B cell (primary cell): ENCODE results near the gene IPO4. TPM values are rescaled to one million over a fixed set of nuclear protein-coding genes. Genes with fewer than 3 reads are reported as not detected.

Experiments used
- ATAC-seq: fragments of 200-7000 bp; cut with Tn5 transposase; one replicate; pipeline ENCODE4 v1.10.0; 2021; ENCODE audit warnings: low read depth, mild to moderate bottlenecking, moderate number of reproducible peaks, moderate library complexity
- CTCF ChIA-PET: fragments of 350-600 bp; sonication (Branson Sonifier 250); formaldehyde crosslinking; loops from one replicate; lab custom pipeline; 2021; ENCODE audit warnings: antibody characterized with exemption, inconsistent platforms; lab: Charles Lee
- POLR2A ChIA-PET: fragments of 350-600 bp; sonication (Branson Sonifier 250); formaldehyde crosslinking; loops from one replicate; lab custom pipeline; 2021; ENCODE audit warnings: antibody characterized with exemption; lab: Charles Lee
- DNase-seq: peaks from one replicate; pipeline ENCODE4 v3.0.0; 2013
- H2AFZ ChIP-seq: 2 replicates; pipeline ENCODE4 v1.6.1; 2012; ENCODE audit warnings: mild to moderate bottlenecking, low read depth, low read length; ENCODE audit not compliant: insufficient read depth, poor library complexity, severe bottlenecking
- H3K27ac ChIP-seq, 2 donors: 1 replicate in 1 of 2; 2 replicates in 1 of 2; pipeline ENCODE4 v1.5.1; 2012 to 2013; ENCODE audit warnings: low read length in 2 of 2, mild to moderate bottlenecking in 2 of 2, moderate library complexity in 1 of 2
- H3K27me3 ChIP-seq, 4 experiments: fragments of 200-600 bp in 1 of 4; sonication (generic) in 1 of 4; replicated peaks in 1 of 4; 1 replicate in 2 of 4; 2 replicates in 2 of 4; pipeline versions ENCODE4 v1.6.1 to v1.7.0; 2013 to 2016; ENCODE audit warnings: low read length in 3 of 4, mild to moderate bottlenecking in 2 of 4, mixed read lengths in 1 of 4, moderate library complexity in 1 of 4; ENCODE audit not compliant: insufficient read depth in 4 of 4, control insufficient read depth in 3 of 4; ENCODE audit errors: control extremely low read depth in 1 of 4
- H3K36me3 ChIP-seq, 2 experiments: replicated peaks in 1 of 2; 1 replicate in 1 of 2; 2 replicates in 1 of 2; pipeline versions ENCODE4 v1.6.1 to v1.7.1; 2013; ENCODE audit warnings: low read length in 1 of 2; ENCODE audit not compliant: insufficient read depth in 2 of 2, control insufficient read depth in 1 of 2; ENCODE audit errors: control extremely low read depth in 1 of 2, extremely low read depth in 1 of 2
- H3K4me1 ChIP-seq, 2 donors: fragments of 200-600 bp in 1 of 2; sonication (generic) in 1 of 2; 1 replicate in 1 of 2; 2 replicates in 1 of 2; pipeline versions ENCODE4 v1.5.1 to v1.6.1; 2013 to 2017; ENCODE audit warnings: low read length in 2 of 2; ENCODE audit not compliant: control insufficient read depth in 2 of 2, insufficient read depth in 2 of 2
- H3K4me2 ChIP-seq: replicated peaks from 2 replicates; pipeline ENCODE3; 2012; ENCODE audit warnings: mild to moderate bottlenecking, low read depth, low read length; ENCODE audit not compliant: poor library complexity, severe bottlenecking
- H3K4me3 ChIP-seq, 5 experiments: fragments of 200-600 bp in 1 of 5; sonication (generic) in 1 of 5; 1 replicate in 3 of 5; 2 replicates in 2 of 5; pipeline versions ENCODE4 v1.5.1 to v1.7.0; 2011 to 2016; ENCODE audit warnings: low read length in 4 of 5, mild to moderate bottlenecking in 4 of 5, low read depth in 2 of 5, control low read depth in 1 of 5, moderate library complexity in 1 of 5; ENCODE audit not compliant: insufficient read depth in 1 of 5; ENCODE audit errors: control extremely low read depth in 1 of 5, extremely low read depth in 1 of 5
- H3K79me2 ChIP-seq: fragments of 200-600 bp; sonication (generic); one replicate; pipeline ENCODE4 v1.6.0; 2016; ENCODE audit warnings: low read length; ENCODE audit not compliant: control insufficient read depth, insufficient read depth
- H3K9ac ChIP-seq: fragments of 200-600 bp; sonication (generic); 2 replicates; pipeline ENCODE4 v1.6.1; 2017; ENCODE audit warnings: mild to moderate bottlenecking, low read length, moderate library complexity
- H3K9me3 ChIP-seq, 3 donors: one replicate each; pipeline versions ENCODE4 v1.6.1 to v1.7.1; 2013; ENCODE audit warnings: low read length in 2 of 3; ENCODE audit not compliant: control insufficient read depth in 2 of 3, insufficient read depth in 1 of 3; ENCODE audit errors: control extremely low read depth in 1 of 3
- H4K20me1 ChIP-seq: 2 replicates; pipeline ENCODE4 v1.6.0; 2012; ENCODE audit warnings: mild to moderate bottlenecking, low read length; ENCODE audit not compliant: insufficient read depth, control insufficient read depth, poor library complexity, severe bottlenecking
- H3K27ac Mint-ChIP-seq: one replicate; pipeline ENCODE4 v1.8.0; 2021; ENCODE audit warnings: mixed read lengths
- H3K27me3 Mint-ChIP-seq: one replicate; pipeline ENCODE4 v1.8.0; 2021; ENCODE audit warnings: mixed read lengths
- H3K4me1 Mint-ChIP-seq: one replicate; pipeline ENCODE4 v1.8.0; 2021; ENCODE audit warnings: mixed read lengths
- H3K4me3 Mint-ChIP-seq: one replicate; pipeline ENCODE4 v1.8.0; 2021; ENCODE audit warnings: mixed read lengths
- H3K9me3 Mint-ChIP-seq: one replicate; pipeline ENCODE4 v1.8.0; 2022; ENCODE audit warnings: mixed read lengths; ENCODE audit not compliant: insufficient read depth
- EZH2 ChIP-seq: IDR thresholded peaks from 2 replicates; pipeline ENCODE4 v1.6.1; 2012; ENCODE audit warnings: borderline replicate concordance, low read depth, mild to moderate bottlenecking, moderate library complexity, low read length; ENCODE audit not compliant: insufficient read depth, poor library complexity, severe bottlenecking
- WGBS: methylation state at CpG from one replicate; pipeline ENCODE4 v1.1.5; 2013; ENCODE audit warnings: missing lambda C conversion rate; ENCODE audit not compliant: insufficient coverage; 5-methylcytosine and 5-hydroxymethylcytosine counted together
- intact Hi-C: fragments of 100-400 bp; cut with micrococcal nuclease; formaldehyde crosslinking; loops from one replicate; pipeline ENCODE4 v1.10.0; 2022
- polyA plus RNA-seq: library from polyadenylated mRNA; depleted of rRNA; stranded (reverse); fragments of >200 nt; gene quantifications from 2 replicates; pipeline ENCODE4 v1.2.3, GENCODE V29; 2012
- total RNA-seq, 2 donors: library from RNA; stranded (reverse); fragments of 120-200 nt in 1 of 2; gene quantifications; 1 replicate in 1 of 2; 2 replicates in 1 of 2; pipeline versions ENCODE4 v1.2.3 to v1.2.4, GENCODE V29; 2013 to 2022
- TF ChIP-seq, protein P1 (sequence below): fragments of 200-600 bp; IDR thresholded peaks from one replicate; pipeline ENCODE4 v1.8.0; 2022; ENCODE audit warnings: antibody characterized with exemption, mild to moderate bottlenecking

Gene IPO4
- total and polyA plus RNA-seq, 2 donors (not counting 1 experiment from before 2014, with no cell fraction given): 28.3 to 35.0 TPM

DNA sequence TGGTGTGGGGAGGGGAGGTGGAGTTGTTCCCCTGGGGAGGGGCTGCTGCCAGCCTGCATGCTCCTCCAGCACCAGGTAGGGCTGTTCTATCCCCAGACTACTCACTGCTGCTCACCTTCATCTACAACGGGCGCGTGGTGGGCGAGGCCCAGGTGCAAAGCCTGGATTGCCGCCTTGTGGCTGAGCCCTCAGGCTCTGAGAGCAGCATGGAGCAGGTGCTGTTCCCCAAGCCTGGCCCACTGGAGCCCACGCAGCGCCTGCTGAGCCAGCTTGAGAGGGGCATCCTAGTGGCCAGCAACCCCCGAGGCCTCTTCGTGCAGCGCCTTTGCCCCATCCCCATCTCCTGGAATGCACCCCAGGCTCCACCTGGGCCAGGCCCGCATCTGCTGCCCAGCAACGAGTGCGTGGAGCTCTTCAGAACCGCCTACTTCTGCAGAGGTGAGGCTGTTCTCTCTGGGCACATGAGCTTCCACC is 24.1 kb downstream of the IPO4 start:
- H3K36me3 ChIP-seq: peaks cover 3 to 67% of the 10 kb centered on the region in 2 experiments
- ATAC-seq: no peak
- peaks cover 37% of the 10 kb centered on the region for H3K79me2 ChIP-seq
- H3K27me3 ChIP-seq: no peaks in the 10 kb centered on the region
- no peak overlapping the region for H3K9ac ChIP-seq
- no peak overlapping the region for H2AFZ ChIP-seq
- peaks cover 29 to 39% of the 10 kb centered on the region in 2 donors for H3K4me1 ChIP-seq
- intact Hi-C loops: loop anchor here (5.0 kb wide), 1 partner anchor 68 kb away; the partner anchor contains the start of genes GMPR2 and NEDD8
- 97% methylated on average over 14 of the region's 14 CpGs for WGBS
- no peak overlapping the region for H3K4me3 ChIP-seq
- DNase-seq: no peak
- peaks cover 53% of the 10 kb centered on the region for H4K20me1 ChIP-seq
- Mint-ChIP-seq H3K4me3 (no peak overlapping the region), H3K27ac (peak overlapping the region; percentile 67), H3K4me1 (peaks cover 45% of the 10 kb centered on the region), H3K27me3 (no peaks in the 10 kb centered on the region), H3K9me3 (no peaks in the 10 kb centered on the region)
- CTCF ChIA-PET: interaction anchor here (0.9 to 1.0 kb wide), 2 partner anchors 54 to 56 kb away, joined by 3 to 5 read pairs; no protein-coding TSS in a partner anchor
- no peak for TF ChIP-seq EZH2
- TF ChIP-seq, protein P1, sequence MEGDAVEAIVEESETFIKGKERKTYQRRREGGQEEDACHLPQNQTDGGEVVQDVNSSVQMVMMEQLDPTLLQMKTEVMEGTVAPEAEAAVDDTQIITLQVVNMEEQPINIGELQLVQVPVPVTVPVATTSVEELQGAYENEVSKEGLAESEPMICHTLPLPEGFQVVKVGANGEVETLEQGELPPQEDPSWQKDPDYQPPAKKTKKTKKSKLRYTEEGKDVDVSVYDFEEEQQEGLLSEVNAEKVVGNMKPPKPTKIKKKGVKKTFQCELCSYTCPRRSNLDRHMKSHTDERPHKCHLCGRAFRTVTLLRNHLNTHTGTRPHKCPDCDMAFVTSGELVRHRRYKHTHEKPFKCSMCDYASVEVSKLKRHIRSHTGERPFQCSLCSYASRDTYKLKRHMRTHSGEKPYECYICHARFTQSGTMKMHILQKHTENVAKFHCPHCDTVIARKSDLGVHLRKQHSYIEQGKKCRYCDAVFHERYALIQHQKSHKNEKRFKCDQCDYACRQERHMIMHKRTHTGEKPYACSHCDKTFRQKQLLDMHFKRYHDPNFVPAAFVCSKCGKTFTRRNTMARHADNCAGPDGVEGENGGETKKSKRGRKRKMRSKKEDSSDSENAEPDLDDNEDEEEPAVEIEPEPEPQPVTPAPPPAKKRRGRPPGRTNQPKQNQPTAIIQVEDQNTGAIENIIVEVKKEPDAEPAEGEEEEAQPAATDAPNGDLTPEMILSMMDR: no peak
- H3K4me2 ChIP-seq: no peak overlapping the region
- no peaks in the 10 kb centered on the region for H3K9me3 ChIP-seq
- POLR2A ChIA-PET: interaction anchor here (0.6 kb wide), 1 partner anchor 112 kb away, joined by 3 read pairs; no protein-coding TSS in a partner anchor
- H3K27ac ChIP-seq: no peak overlapping the region

DNA sequence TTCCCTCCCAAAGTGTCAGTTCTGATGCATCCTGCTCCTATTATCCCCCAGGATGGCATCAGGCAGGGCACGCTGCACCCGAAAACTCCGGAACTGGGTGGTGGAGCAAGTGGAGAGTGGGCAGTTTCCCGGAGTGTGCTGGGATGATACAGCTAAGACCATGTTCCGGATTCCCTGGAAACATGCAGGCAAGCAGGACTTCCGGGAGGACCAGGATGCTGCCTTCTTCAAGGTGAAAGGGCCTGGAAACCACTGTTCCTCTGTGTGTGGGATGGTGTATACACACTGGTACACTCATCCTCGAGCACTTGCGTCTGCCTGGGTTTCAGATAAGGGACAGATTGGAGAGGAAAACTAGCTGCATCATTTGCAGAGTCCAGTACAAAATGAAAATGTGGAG is 26.5 kb downstream of the IPO4 start:
- H3K27me3 ChIP-seq: no peaks in the 10 kb centered on the region
- DNase-seq (no peak), ATAC-seq (no peak)
- CTCF ChIA-PET: interaction anchor here (0.6 to 3.8 kb wide), 21 partner anchors 9 to 270 kb away, joined by 3 to 63 read pairs (median 12); partner anchors contain the start of genes CIDEB, DCAF11, EMC9 and IPO4
- H4K20me1 ChIP-seq: peaks cover 50% of the 10 kb centered on the region
- H3K9ac ChIP-seq: peak overlapping the region; percentile 76
- intact Hi-C loops: loop anchor here (5.0 kb wide), 1 partner anchor 70 kb away; the partner anchor contains the start of genes GMPR2 and NEDD8
- Mint-ChIP-seq H3K9me3 (no peaks in the 10 kb centered on the region), H3K27ac (peak overlapping the region; percentile 99), H3K4me1 (peaks cover 42% of the 10 kb centered on the region), H3K27me3 (no peaks in the 10 kb centered on the region), H3K4me3 (peak overlapping the region; percentile 100)
- TF ChIP-seq EZH2: no peak
- TF ChIP-seq, protein P1: no peak
- 87% methylated on average over 5 of the region's 8 CpGs for WGBS
- H3K27ac ChIP-seq: peak overlapping the region; percentile 85 to 88
- no peaks in the 10 kb centered on the region for H3K9me3 ChIP-seq
- H3K36me3 ChIP-seq: peaks cover 3 to 70% of the 10 kb centered on the region in 2 experiments
- no peak overlapping the region for H2AFZ ChIP-seq
- H3K4me2 ChIP-seq: peak overlapping the region; percentile 77
- peaks cover 29 to 39% of the 10 kb centered on the region in 2 donors for H3K4me1 ChIP-seq
- POLR2A ChIA-PET: interaction anchor here (0.7 to 3.8 kb wide), 16 partner anchors 9 to 268 kb away, joined by 3 to 35 read pairs (median 6); partner anchors contain the start of genes DCAF11, DHRS1, EMC9 and IPO4
- peak overlapping the region; percentile 69 to 100 (median 91) for H3K4me3 ChIP-seq
- H3K79me2 ChIP-seq: peaks cover 37% of the 10 kb centered on the region
